ENCODE measurements around the gene TUBGCP6.

DNA sequence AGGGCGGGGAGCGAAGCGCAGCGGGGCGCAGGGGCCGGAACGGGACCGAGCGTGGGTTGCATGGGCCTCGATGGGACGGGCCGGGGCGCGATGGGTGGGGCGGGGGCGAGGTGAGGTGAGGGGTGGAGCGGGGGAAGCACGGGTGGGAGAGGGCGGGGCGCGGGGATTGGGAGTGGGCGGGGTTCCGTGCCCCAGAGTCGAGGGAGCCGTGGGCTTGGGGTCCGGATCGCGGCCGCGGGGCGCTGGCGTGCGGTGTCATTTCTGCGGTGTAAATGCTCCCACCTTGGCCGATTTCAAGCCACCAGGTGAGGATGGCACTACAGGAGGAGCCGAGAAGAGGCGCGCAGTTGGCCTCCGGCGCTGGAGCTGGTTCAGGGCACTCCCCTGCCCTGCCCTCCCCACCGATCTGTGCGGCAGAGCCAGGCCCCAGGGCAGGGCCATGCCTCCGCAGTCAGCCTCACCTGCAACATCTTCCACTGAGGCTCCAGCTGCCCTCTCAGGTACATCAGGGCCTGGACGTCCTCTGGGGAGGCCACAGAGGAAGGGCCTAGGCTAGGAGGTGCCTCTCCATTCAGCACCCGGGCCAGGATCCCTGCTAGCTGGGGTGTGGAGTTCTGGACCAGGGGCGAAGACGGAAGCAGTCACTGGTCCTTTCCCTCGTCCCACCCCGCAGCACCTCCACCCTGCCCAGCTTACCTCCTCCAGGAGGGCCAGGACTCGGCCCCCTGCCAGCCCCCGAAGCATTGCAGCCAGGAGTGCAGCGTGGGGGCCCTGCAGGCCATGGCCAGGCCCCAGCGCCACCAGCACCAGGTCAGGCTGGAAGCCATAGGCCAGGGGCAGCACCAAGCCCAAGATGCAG is 620 bp upstream of the TUBGCP6 start:
- TF ChIP-seq POLR2AphosphoS5 (IDR thresholded peaks at IDR 0.05; ENCODE audit: low read depth, low read length) = peak; percentile 35
- no peak for TF ChIP-seq SIN3A (IDR thresholded peaks at IDR 0.05; ENCODE audit: borderline replicate concordance, insufficient read depth, low read length)
- TF ChIP-seq, protein P1, sequence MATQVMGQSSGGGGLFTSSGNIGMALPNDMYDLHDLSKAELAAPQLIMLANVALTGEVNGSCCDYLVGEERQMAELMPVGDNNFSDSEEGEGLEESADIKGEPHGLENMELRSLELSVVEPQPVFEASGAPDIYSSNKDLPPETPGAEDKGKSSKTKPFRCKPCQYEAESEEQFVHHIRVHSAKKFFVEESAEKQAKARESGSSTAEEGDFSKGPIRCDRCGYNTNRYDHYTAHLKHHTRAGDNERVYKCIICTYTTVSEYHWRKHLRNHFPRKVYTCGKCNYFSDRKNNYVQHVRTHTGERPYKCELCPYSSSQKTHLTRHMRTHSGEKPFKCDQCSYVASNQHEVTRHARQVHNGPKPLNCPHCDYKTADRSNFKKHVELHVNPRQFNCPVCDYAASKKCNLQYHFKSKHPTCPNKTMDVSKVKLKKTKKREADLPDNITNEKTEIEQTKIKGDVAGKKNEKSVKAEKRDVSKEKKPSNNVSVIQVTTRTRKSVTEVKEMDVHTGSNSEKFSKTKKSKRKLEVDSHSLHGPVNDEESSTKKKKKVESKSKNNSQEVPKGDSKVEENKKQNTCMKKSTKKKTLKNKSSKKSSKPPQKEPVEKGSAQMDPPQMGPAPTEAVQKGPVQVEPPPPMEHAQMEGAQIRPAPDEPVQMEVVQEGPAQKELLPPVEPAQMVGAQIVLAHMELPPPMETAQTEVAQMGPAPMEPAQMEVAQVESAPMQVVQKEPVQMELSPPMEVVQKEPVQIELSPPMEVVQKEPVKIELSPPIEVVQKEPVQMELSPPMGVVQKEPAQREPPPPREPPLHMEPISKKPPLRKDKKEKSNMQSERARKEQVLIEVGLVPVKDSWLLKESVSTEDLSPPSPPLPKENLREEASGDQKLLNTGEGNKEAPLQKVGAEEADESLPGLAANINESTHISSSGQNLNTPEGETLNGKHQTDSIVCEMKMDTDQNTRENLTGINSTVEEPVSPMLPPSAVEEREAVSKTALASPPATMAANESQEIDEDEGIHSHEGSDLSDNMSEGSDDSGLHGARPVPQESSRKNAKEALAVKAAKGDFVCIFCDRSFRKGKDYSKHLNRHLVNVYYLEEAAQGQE (IDR thresholded peaks at IDR 0.05; ENCODE audit: insufficient read depth in 1 of 2, low read depth in 2 of 2, low read length in 2 of 2) = no peak
